Measurements from ENCODE around the gene SYT2. TPM values are rescaled to one million over a fixed set of nuclear protein-coding genes. Genes with fewer than 3 reads are reported as not detected.

SYT2 gene
- total and polyA plus RNA-seq, 9 of the 15 experiments (the other 6 are each of a cell fraction or from before 2014, with no cell fraction given) = not detected

GRCh38 chr1:202658769-202659168 lies 51.5 kb downstream of the SYT2 start:
- Histone ChIP-seq H4K20me1 (replicated peaks; ENCODE audit: control insufficient read depth, insufficient read depth, low read length) (peaks cover 28% of the 10 kb centered on the region), H3K36me3 (ENCODE audit: control insufficient read depth, insufficient read depth, low read length) (no peaks in the 10 kb centered on the region), H3K9me3 (replicated peaks; ENCODE audit: control insufficient read depth, insufficient read depth, low read depth, low read length) (no peaks in the 10 kb centered on the region), H3K4me1 (replicated peaks in 1 of 2; ENCODE audit: control insufficient read depth in 2 of 2, insufficient read depth in 2 of 2, low read length in 2 of 2) (no peaks in the 10 kb centered on the region), H3K9me1 (ENCODE audit: control insufficient read depth, insufficient read depth, low read length) (no peaks in the 10 kb centered on the region), H3K79me2 (ENCODE audit: control insufficient read depth, insufficient read depth, low read length) (no peaks in the 10 kb centered on the region), H3K27me3 (ENCODE audit: control insufficient read depth in 2 of 2, insufficient read depth in 2 of 2, low read length in 2 of 2) (peaks cover 32 to 85% of the 10 kb centered on the region in 2 experiments), H3K4me3 (no peak overlapping the region), H3K27ac (ENCODE audit: extremely low read depth, low read depth, low read length) (no peak overlapping the region), H2AFZ (ENCODE audit: low read depth, low read length) (no peak overlapping the region), H3K9ac (ENCODE audit: insufficient read depth in 1 of 2, low read depth in 2 of 2, low read length in 2 of 2) (no peak overlapping the region), H3K4me2 (ENCODE audit: insufficient read depth, low read length) (no peak overlapping the region)
- ChIA-PET CTCF (ENCODE audit: low intra/inter-chr PET ratio) (no interaction called here), POLR2A (interaction anchor here (1.1 kb wide), 1 partner anchor 59 kb away, joined by 3 read pairs; no protein-coding TSS in a partner anchor)
- BruUV-seq (replicated peaks) = no TSS peak
- FAIRE-seq (no peak), DNase-seq (ENCODE audit: extremely low read depth in 1 of 4, low spot score in 3 of 4) (no peak), ATAC-seq (no peak)
- 0% methylated on average over 2 of the region's 2 CpGs for WGBS (ENCODE audit: insufficient coverage, low coverage, missing lambda C conversion rate)
- intact Hi-C loops (cut with micrococcal nuclease) = loop anchor here (5.0 kb wide), 1 partner anchor 34 kb away; no protein-coding TSS in a partner anchor
- no peak for TF ChIP-seq ZNF121 (CRISPR knock-in tag; conservative IDR thresholded peaks at IDR 0.05)
- TF ChIP-seq KDM1A (IDR thresholded peaks at IDR 0.05) = no peak
- in situ Hi-C loops (cut with MboI) = no loop called here

- Histone ChIP-seq H4K20me1 (replicated peaks; ENCODE audit: control insufficient read depth, insufficient read depth, low read length) (peaks cover 29% of the 10 kb centered on the region), H3K9ac (ENCODE audit: insufficient read depth in 1 of 2, low read depth in 2 of 2, low read length in 2 of 2) (peak overlapping the region in 1 of 2 experiments; percentile 24; a peak in 1 of 4 replicates), H3K4me2 (ENCODE audit: insufficient read depth, low read length) (no peak overlapping the region), H3K27ac (ENCODE audit: extremely low read depth, low read depth, low read length) (no peak overlapping the region), H3K9me1 (ENCODE audit: control insufficient read depth, insufficient read depth, low read length) (no peaks in the 10 kb centered on the region), H2AFZ (ENCODE audit: low read depth, low read length) (no peak overlapping the region), H3K27me3 (ENCODE audit: control insufficient read depth in 2 of 2, insufficient read depth in 2 of 2, low read length in 2 of 2) (peaks cover 29 to 85% of the 10 kb centered on the region in 2 experiments), H3K4me3 (no peak overlapping the region), H3K36me3 (ENCODE audit: control insufficient read depth, insufficient read depth, low read length) (no peaks in the 10 kb centered on the region), H3K9me3 (replicated peaks; ENCODE audit: control insufficient read depth, insufficient read depth, low read depth, low read length) (no peaks in the 10 kb centered on the region), H3K4me1 (replicated peaks in 1 of 2; ENCODE audit: control insufficient read depth in 2 of 2, insufficient read depth in 2 of 2, low read length in 2 of 2) (no peaks in the 10 kb centered on the region), H3K79me2 (ENCODE audit: control insufficient read depth, insufficient read depth, low read length) (no peaks in the 10 kb centered on the region)
- TF ChIP-seq STAT5B (CRISPR knock-in tag; IDR thresholded peaks at IDR 0.05) (no peak), MTF1 (CRISPR knock-in tag; IDR thresholded peaks at IDR 0.05; ENCODE audit: borderline replicate concordance) (no peak), KDM2B (CRISPR knock-in tag; IDR thresholded peaks at IDR 0.05) (no peak), BRF2 (IDR thresholded peaks at IDR 0.05; ENCODE audit: borderline replicate concordance, insufficient read depth, insufficient read length) (no peak), TAL1 (IDR thresholded peaks at IDR 0.05) (no peak)
- TF ChIP-seq, protein P1, sequence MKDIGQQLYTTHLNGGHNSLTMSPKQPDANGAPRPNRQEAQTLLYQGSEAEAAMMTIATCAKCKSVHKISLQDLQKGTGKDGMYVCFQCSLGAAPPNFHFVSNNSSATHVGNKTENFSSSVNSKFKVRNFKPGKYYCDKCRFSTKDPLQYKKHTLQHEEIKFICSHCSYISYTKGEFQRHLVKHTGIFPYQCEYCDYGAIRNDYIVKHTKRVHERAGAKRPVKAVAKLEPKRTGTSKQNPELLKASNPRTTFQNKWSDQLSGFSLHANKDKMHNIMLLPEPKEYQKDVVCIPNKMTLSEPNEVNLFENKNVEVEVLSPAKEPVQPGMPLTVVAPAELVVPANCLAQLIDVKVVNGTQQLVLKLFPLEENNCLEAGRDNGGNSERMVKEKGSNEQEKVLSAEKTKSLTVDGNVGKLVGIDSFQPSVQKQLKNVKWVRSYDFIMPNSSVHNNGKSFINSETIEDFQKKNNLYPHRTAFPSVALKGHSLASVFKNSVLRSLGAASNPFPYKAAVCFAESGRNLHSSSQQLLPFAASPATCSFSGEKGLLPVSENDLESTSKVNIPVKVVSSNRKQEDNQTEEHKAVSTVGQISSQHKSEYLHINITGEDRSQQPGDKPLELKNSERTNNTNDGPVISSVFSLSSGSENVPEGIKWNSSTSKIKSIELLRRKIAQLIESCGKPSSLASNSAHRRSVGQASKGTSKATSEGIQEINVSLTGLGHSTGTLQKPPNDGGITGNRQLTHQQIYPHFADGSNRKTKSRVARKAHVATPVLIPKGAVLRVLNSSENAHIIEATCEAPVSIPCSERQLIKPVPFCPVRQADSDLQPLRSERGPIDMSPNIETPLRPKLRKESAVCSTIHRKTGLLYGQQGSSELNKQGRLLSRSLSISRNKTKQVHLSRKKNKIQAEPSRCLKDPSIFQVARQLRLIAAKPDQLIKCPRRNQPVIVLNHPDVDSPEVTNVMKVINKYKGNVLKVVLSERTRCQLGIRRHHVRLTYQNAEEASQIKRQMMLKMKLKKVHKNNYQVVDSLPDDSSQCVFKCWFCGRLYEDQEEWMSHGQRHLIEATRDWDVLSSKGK (CRISPR knock-in tag; IDR thresholded peaks at IDR 0.05) = no peak
- BruUV-seq (replicated peaks) = no TSS peak
- ATAC-seq (no peak), FAIRE-seq (no peak), DNase-seq (ENCODE audit: extremely low read depth in 1 of 4, low spot score in 3 of 4) (no peak)
- 3% methylated on average over 8 of the region's 8 CpGs for WGBS (ENCODE audit: insufficient coverage, low coverage, missing lambda C conversion rate)
- intact Hi-C loops (cut with micrococcal nuclease) (loop anchor here (5.0 kb wide), 1 partner anchor 34 kb away; no protein-coding TSS in a partner anchor), in situ Hi-C loops (cut with MboI) (no loop called here)
- ChIA-PET POLR2A (interaction anchor here (1.4 kb wide), 1 partner anchor 10 kb away, joined by 4 read pairs; no protein-coding TSS in a partner anchor), CTCF (ENCODE audit: low intra/inter-chr PET ratio) (no interaction called here)
Observed at GRCh38 chr1:202658251-202658759, 51.9 kb downstream of the SYT2 start.
